Heart left ventricle (tissue), 13 donors: ENCODE results near the gene TBL1XR1.

ENCODE experiments used
- POLR2A ChIP-seq, 2 donors: fragments of 450-650 bp; IDR thresholded peaks; one replicate each; pipeline ENCODE4 v1.6.1; 2017; ENCODE audit warnings: antibody characterized with exemption in 2 of 2, mild to moderate bottlenecking in 2 of 2, moderate library complexity in 2 of 2
- TF ChIP-seq, protein P1 (sequence below), 12 donors: fragments of 200-600 bp; sonication (generic) in 4 of 12; IDR thresholded peaks; one replicate each; pipeline versions ENCODE4 v1.5.0 to v1.8.0; 2018 to 2022; ENCODE audit warnings: antibody characterized with exemption in 12 of 12, mild to moderate bottlenecking in 5 of 12
- donor health status: ischemic (EF 13 %, LVEDD 7.1; RV severe dilation, severe dysfunction).
- donor health status: DM: no; HTN: yes; CAD: no.
- donor health status: DM: no; HTN: no; CAD: no.
- donor health status: ischemic (EF 25% LVEDD 6.9; RV normal size, moderate dysfunction).
- donor health status: ischemic (EF 25% LVEDD 5.7; RV mildly dilated, moderate dysfunction).
- donor health status: ischemic (EF 35%, LVEDD 5.7; RV mildly dilated, moderate dysfunction).
- donor health status: nonischemic (EF 11% LVEDD 7.7; RV severe dilation, severe dysfunction).
- donor health status: DM: yes; HTN: yes; CAD: no.
- donor health status: PGD.
- donor health status: ischemic (EF 29% LVEDD 5.4; RV normal size, mild dysfunction).
- donor health status: nonischemic (EF 23%, LVEDD 6.1; RV moderate dilation, normal function).

DNA sequence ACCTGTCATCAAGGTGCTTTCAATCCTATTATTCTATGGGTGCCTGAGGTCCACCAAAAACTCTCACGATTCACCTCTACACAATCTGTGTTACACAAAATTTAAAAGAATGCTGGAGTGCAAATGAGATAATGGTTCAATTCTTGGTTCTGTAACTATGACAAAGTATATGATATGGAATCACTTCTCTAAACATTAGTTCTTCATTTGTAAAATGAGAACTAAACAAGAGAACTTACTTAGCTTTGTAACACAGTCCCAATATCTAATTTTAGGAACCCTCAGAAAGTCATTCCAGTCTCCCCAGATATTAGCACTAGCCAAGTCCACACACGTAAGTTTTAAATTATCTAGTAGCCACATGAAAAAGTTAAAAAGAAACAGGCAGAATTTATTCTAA lies 111.5 kb downstream of the TBL1XR1 start:
- TF ChIP-seq, protein P1, sequence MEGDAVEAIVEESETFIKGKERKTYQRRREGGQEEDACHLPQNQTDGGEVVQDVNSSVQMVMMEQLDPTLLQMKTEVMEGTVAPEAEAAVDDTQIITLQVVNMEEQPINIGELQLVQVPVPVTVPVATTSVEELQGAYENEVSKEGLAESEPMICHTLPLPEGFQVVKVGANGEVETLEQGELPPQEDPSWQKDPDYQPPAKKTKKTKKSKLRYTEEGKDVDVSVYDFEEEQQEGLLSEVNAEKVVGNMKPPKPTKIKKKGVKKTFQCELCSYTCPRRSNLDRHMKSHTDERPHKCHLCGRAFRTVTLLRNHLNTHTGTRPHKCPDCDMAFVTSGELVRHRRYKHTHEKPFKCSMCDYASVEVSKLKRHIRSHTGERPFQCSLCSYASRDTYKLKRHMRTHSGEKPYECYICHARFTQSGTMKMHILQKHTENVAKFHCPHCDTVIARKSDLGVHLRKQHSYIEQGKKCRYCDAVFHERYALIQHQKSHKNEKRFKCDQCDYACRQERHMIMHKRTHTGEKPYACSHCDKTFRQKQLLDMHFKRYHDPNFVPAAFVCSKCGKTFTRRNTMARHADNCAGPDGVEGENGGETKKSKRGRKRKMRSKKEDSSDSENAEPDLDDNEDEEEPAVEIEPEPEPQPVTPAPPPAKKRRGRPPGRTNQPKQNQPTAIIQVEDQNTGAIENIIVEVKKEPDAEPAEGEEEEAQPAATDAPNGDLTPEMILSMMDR (IDR thresholded peaks at IDR 0.05), result no peak
- no peak for TF ChIP-seq POLR2A (IDR thresholded peaks at IDR 0.05)
